MM.1S (cell line): ENCODE measurements around the gene HTRA3.

Experiments used
- DNase-seq: peaks from one replicate; pipeline ENCODE4 v3.0.0-alpha.2; 2015
- H2AFZ ChIP-seq: fragments of 300-600 bp; sonication (generic); 2 replicates; pipeline ENCODE4 v1.6.0; 2016; ENCODE audit warnings: antibody characterized with exemption, low read length
- H3F3A ChIP-seq: fragments of 300-600 bp; sonication (generic); 2 replicates; pipeline ENCODE4 v1.6.1; 2016; ENCODE audit warnings: mild to moderate bottlenecking, antibody characterized with exemption, low read length, moderate library complexity, mixed read lengths; ENCODE audit not compliant: insufficient read depth
- H3K27ac ChIP-seq: fragments of 300-600 bp; sonication (generic); 2 replicates; pipeline ENCODE4 v1.5.1; 2016; ENCODE audit warnings: mild to moderate bottlenecking, low read length
- H3K27me3 ChIP-seq: fragments of 300-600 bp; sonication (generic); replicated peaks from 2 replicates; pipeline ENCODE4 v1.6.0; 2016; ENCODE audit warnings: low read length; ENCODE audit not compliant: insufficient read depth
- H3K36me3 ChIP-seq: fragments of 300-600 bp; sonication (generic); replicated peaks from 2 replicates; pipeline ENCODE4 v1.6.1; 2016; ENCODE audit warnings: mild to moderate bottlenecking, low read length, mixed read lengths; ENCODE audit not compliant: insufficient read depth
- H3K4me1 ChIP-seq: fragments of 300-600 bp; sonication (generic); 2 replicates; pipeline ENCODE4 v1.6.1; 2016; ENCODE audit warnings: low read length, mixed read lengths
- H3K4me2 ChIP-seq: fragments of 300-600 bp; sonication (generic); 2 replicates; pipeline ENCODE4 v1.6.0; 2016; ENCODE audit warnings: low read depth, low read length
- H3K4me3 ChIP-seq: fragments of 300-600 bp; sonication (generic); 2 replicates; pipeline ENCODE4 v1.5.1; 2016; ENCODE audit warnings: low read length, mixed read lengths
- H3K79me2 ChIP-seq: fragments of 300-600 bp; sonication (generic); 2 replicates; pipeline ENCODE4 v1.6.1; 2016; ENCODE audit warnings: mixed run types, low read length, mixed read lengths
- H3K9ac ChIP-seq: fragments of 300-600 bp; sonication (generic); 2 replicates; pipeline ENCODE4 v1.6.1; 2016; ENCODE audit warnings: low read length, mixed read lengths
- H3K9me2 ChIP-seq: fragments of 300-600 bp; sonication (generic); replicated peaks from 2 replicates; pipeline ENCODE4 v1.6.1; 2016; ENCODE audit warnings: mild to moderate bottlenecking, low read length, mixed read lengths; ENCODE audit not compliant: insufficient read depth
- H3K9me3 ChIP-seq: fragments of 300-600 bp; sonication (generic); replicated peaks from 2 replicates; pipeline ENCODE4 v1.6.1; 2016; ENCODE audit warnings: mild to moderate bottlenecking, low read length, mixed read lengths; ENCODE audit not compliant: insufficient read depth
- H4K20me1 ChIP-seq: fragments of 300-600 bp; sonication (generic); 2 replicates; pipeline ENCODE4 v1.6.1; 2016; ENCODE audit warnings: mild to moderate bottlenecking, low read length, moderate library complexity, mixed read lengths; ENCODE audit not compliant: insufficient read depth
- EZH2 ChIP-seq: fragments of 300-600 bp; sonication (generic); optimal IDR thresholded peaks from 2 replicates; pipeline ENCODE3; 2017; ENCODE audit warnings: low read depth, mild to moderate bottlenecking, antibody characterized with exemption, low read length, mixed read lengths
- EZH2phosphoT487 ChIP-seq: fragments of 300-600 bp; sonication (generic); IDR thresholded peaks from 2 replicates; pipeline ENCODE4 v1.6.1; 2018; ENCODE audit warnings: antibody characterized with exemption, low read length
- TF ChIP-seq, protein P1 (sequence below): fragments of 300-600 bp; sonication (generic); IDR thresholded peaks from 2 replicates; pipeline ENCODE4 v1.5.1; 2016; ENCODE audit warnings: antibody characterized with exemption, low read length, mixed read lengths

The HTRA3 gene

DNA sequence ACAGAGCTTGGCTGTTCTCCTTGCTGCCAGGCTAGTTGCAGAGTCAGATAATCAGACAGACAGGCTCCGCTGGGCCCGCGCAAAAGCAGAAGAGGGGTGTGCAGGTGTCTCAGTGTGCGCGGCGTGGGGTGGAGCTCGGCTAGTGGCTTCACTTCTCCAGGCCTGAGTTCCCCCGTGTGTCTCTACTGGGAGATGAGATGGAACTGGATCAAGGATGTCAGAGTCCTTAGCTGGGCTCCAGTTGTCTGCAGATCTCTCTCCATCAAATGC is 21.1 kb downstream of the HTRA3 start:
- H3K27ac ChIP-seq = no peak overlapping the region
- TF ChIP-seq, protein P1, sequence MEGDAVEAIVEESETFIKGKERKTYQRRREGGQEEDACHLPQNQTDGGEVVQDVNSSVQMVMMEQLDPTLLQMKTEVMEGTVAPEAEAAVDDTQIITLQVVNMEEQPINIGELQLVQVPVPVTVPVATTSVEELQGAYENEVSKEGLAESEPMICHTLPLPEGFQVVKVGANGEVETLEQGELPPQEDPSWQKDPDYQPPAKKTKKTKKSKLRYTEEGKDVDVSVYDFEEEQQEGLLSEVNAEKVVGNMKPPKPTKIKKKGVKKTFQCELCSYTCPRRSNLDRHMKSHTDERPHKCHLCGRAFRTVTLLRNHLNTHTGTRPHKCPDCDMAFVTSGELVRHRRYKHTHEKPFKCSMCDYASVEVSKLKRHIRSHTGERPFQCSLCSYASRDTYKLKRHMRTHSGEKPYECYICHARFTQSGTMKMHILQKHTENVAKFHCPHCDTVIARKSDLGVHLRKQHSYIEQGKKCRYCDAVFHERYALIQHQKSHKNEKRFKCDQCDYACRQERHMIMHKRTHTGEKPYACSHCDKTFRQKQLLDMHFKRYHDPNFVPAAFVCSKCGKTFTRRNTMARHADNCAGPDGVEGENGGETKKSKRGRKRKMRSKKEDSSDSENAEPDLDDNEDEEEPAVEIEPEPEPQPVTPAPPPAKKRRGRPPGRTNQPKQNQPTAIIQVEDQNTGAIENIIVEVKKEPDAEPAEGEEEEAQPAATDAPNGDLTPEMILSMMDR = no peak
- TF ChIP-seq EZH2 = no peak
- TF ChIP-seq EZH2phosphoT487 = no peak
- H2AFZ ChIP-seq = no peak overlapping the region
- H3F3A ChIP-seq = no peaks in the 10 kb centered on the region
- H3K9me3 ChIP-seq = no peaks in the 10 kb centered on the region
- no peak for DNase-seq
- H3K36me3 ChIP-seq = no peaks in the 10 kb centered on the region
- peaks cover 70% of the 10 kb centered on the region for H3K27me3 ChIP-seq
- H3K4me1 ChIP-seq = no peaks in the 10 kb centered on the region
- no peaks in the 10 kb centered on the region for H4K20me1 ChIP-seq
- H3K9me2 ChIP-seq = no peaks in the 10 kb centered on the region
- no peak overlapping the region for H3K9ac ChIP-seq
- no peaks in the 10 kb centered on the region for H3K79me2 ChIP-seq
- H3K4me2 ChIP-seq = no peak overlapping the region
- no peak overlapping the region for H3K4me3 ChIP-seq

DNA sequence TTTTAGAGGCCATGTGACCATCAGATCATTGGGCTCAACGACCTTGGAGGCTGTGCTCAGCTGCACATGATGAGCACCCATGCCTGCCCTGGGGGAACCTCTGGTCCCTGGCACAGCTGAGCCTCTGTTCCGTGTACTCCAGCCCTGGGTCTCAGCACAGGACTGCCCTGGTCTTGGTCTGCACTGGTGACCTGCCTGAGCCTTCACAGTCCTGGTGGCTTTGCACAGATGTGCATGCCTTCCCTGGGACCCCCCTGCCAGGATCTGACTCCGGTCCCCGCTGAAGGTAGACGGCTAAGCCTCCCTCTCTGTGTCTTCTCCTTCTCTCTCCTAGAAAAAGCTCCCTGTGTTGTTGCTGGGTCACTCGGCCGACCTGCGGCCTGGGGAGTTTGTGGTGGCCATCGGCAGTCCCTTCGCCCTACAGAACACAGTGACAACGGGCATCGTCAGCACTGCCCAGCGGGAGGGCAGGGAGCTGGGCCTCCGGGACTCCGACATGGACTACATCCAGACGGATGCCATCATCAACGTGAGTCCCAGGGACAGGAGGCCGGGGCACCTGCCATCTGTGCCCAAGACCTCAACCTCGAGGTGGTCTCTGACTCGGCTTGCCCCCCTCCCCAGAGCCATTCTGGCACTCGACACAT is 21.6 kb downstream of the HTRA3 start:
- H3K27me3 ChIP-seq = peaks cover 65% of the 10 kb centered on the region
- no peak overlapping the region for H3K4me2 ChIP-seq
- H3F3A ChIP-seq = no peaks in the 10 kb centered on the region
- TF ChIP-seq EZH2phosphoT487 (no peak), EZH2 (no peak)
- TF ChIP-seq, protein P1 = no peak
- H3K4me1 ChIP-seq = no peaks in the 10 kb centered on the region
- H3K79me2 ChIP-seq = no peaks in the 10 kb centered on the region
- no peaks in the 10 kb centered on the region for H3K36me3 ChIP-seq
- no peaks in the 10 kb centered on the region for H4K20me1 ChIP-seq
- H3K9ac ChIP-seq = no peak overlapping the region
- no peak overlapping the region for H3K27ac ChIP-seq
- no peaks in the 10 kb centered on the region for H3K9me2 ChIP-seq
- no peak for DNase-seq
- H3K9me3 ChIP-seq = no peaks in the 10 kb centered on the region
- no peak overlapping the region for H3K4me3 ChIP-seq
- no peak overlapping the region for H2AFZ ChIP-seq

DNA sequence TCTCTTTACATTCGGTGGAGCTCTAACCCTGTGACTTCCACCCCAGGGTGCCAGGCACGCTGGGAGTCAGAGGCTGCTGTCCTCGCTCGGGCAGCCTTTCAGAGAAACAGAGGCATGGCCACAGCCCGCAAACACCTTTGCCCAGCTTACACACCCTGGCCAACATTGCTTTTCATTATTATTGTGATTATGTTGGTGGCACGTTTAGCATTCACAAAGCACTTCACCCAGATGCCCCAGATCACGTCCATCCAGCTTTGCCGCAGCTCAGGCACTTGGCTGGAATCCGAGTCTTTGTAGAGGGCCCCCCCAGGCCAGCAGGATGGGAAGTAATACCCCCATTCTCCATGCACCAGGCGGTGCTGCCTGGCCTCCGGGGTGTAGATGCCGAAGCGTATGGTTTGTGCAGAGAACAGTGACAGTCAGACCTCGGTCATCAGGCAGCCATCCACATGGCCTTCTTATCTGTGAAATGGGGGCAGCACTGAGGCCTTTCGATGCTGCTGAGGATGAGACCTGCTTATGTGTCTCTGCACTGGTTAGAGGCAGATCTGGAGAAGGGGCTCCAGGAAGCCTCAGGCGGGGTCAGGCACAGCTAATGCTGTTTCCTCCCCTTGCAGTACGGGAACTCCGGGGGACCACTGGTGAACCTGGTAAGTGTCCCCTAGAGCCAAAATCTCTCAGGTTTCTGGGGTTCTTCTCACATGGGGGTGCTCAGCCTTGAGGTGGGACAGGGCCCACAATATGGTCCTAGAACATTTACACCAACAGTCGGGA is 22.3 kb downstream of the HTRA3 start:
- TF ChIP-seq EZH2phosphoT487 (no peak), EZH2 (no peak)
- TF ChIP-seq, protein P1 = no peak
- Histone ChIP-seq H3K79me2 (no peaks in the 10 kb centered on the region), H3K36me3 (no peaks in the 10 kb centered on the region), H3K4me1 (no peaks in the 10 kb centered on the region), H3K27me3 (peaks cover 58% of the 10 kb centered on the region), H3K4me2 (no peak overlapping the region), H3K9me3 (no peaks in the 10 kb centered on the region), H3F3A (no peaks in the 10 kb centered on the region), H3K4me3 (no peak overlapping the region), H2AFZ (no peak overlapping the region), H3K9ac (no peak overlapping the region), H4K20me1 (no peaks in the 10 kb centered on the region), H3K9me2 (no peaks in the 10 kb centered on the region), H3K27ac (no peak overlapping the region)
- no peak for DNase-seq
